Testis (tissue), 2 donors: ENCODE measurements around the gene CLVS2.

Source experiments
- POLR2A ChIP-seq: fragments of 450-650 bp; IDR thresholded peaks from one replicate; pipeline ENCODE4 v1.6.1; 2017; ENCODE audit warnings: antibody characterized with exemption, mild to moderate bottlenecking, moderate library complexity
- TF ChIP-seq, protein P1 (sequence below), 3 experiments: fragments of 450-650 bp in 2 of 3; fragments of 200-600 bp in 1 of 3; sonication (generic) in 1 of 3; IDR thresholded peaks; one replicate each; pipeline ENCODE4 v1.5.1; 2016 to 2019; ENCODE audit warnings: antibody characterized with exemption in 3 of 3, mild to moderate bottlenecking in 2 of 3, moderate library complexity in 1 of 3

DNA sequence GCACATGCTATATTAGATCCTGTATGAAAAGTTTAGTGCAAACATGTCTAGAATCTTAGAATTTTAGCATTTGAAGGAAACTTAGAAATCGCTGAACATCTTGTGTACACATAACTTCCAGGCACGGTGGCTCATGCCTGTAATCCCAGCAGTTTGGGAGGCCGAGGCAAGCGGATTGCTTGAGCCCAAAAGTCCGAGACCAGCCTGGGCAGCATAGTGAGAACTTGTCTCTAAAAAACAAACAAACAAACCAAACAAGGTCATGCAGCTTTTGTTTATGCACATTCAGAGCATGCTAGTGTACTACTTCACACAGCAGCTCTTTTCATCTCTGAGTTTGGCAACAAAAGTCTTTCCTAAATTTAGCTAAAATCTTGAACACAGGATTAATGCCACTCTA is 32.2 kb downstream of the CLVS2 start:
- TF ChIP-seq, protein P1, sequence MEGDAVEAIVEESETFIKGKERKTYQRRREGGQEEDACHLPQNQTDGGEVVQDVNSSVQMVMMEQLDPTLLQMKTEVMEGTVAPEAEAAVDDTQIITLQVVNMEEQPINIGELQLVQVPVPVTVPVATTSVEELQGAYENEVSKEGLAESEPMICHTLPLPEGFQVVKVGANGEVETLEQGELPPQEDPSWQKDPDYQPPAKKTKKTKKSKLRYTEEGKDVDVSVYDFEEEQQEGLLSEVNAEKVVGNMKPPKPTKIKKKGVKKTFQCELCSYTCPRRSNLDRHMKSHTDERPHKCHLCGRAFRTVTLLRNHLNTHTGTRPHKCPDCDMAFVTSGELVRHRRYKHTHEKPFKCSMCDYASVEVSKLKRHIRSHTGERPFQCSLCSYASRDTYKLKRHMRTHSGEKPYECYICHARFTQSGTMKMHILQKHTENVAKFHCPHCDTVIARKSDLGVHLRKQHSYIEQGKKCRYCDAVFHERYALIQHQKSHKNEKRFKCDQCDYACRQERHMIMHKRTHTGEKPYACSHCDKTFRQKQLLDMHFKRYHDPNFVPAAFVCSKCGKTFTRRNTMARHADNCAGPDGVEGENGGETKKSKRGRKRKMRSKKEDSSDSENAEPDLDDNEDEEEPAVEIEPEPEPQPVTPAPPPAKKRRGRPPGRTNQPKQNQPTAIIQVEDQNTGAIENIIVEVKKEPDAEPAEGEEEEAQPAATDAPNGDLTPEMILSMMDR (IDR thresholded peaks at IDR 0.05), result no peak
- no peak for TF ChIP-seq POLR2A
